Measurements from ENCODE around the gene SPEM3. TPM values are rescaled to one million over a fixed set of nuclear protein-coding genes. Genes with fewer than 3 reads are reported as not detected.

SPEM3 gene
- total RNA-seq, 1 donor from 2014 or later = not detected

- H3K27me3 Mint-ChIP-seq (ENCODE audit: unreplicated experiment) = no peaks in the 10 kb centered on the region
- DNase-seq (ENCODE audit: extremely low spot score, unreplicated experiment) = no peak
- no peak for TF ChIP-seq CTCF (IDR thresholded peaks at IDR 0.05)
- H3K4me1 Mint-ChIP-seq (ENCODE audit: unreplicated experiment) = peaks cover 19% of the 10 kb centered on the region
- peaks cover 30% of the 10 kb centered on the region for H3K36me3 Mint-ChIP-seq (ENCODE audit: unreplicated experiment)
- H3K4me3 Mint-ChIP-seq (ENCODE audit: unreplicated experiment) = no peak overlapping the region
- H3K27ac Mint-ChIP-seq (ENCODE audit: unreplicated experiment) = no peak overlapping the region
- H3K9me3 Mint-ChIP-seq (ENCODE audit: unreplicated experiment) = no peaks in the 10 kb centered on the region
Observed at GRCh38 chr17:7410634-7411426, 17.8 kb upstream of the SPEM3 start.

GRCh38 chr17:7411427-7411750 lies 17.3 kb upstream of the SPEM3 start:
- H3K27me3 Mint-ChIP-seq (ENCODE audit: unreplicated experiment) = no peaks in the 10 kb centered on the region
- no peaks in the 10 kb centered on the region for H3K9me3 Mint-ChIP-seq (ENCODE audit: unreplicated experiment)
- no peak for DNase-seq (ENCODE audit: extremely low spot score, unreplicated experiment)
- H3K4me1 Mint-ChIP-seq (ENCODE audit: unreplicated experiment) = peaks cover 14% of the 10 kb centered on the region
- H3K27ac Mint-ChIP-seq (ENCODE audit: unreplicated experiment) = no peak overlapping the region
- TF ChIP-seq CTCF (IDR thresholded peaks at IDR 0.05) = no peak
- H3K36me3 Mint-ChIP-seq (ENCODE audit: unreplicated experiment) = peaks cover 32% of the 10 kb centered on the region
- H3K4me3 Mint-ChIP-seq (ENCODE audit: unreplicated experiment) = no peak overlapping the region

- Mint-ChIP-seq H3K4me3 (ENCODE audit: unreplicated experiment) (no peak overlapping the region), H3K9me3 (ENCODE audit: unreplicated experiment) (no peaks in the 10 kb centered on the region), H3K27ac (ENCODE audit: unreplicated experiment) (no peak overlapping the region), H3K4me1 (ENCODE audit: unreplicated experiment) (peaks cover 7% of the 10 kb centered on the region), H3K36me3 (ENCODE audit: unreplicated experiment) (peaks cover 36% of the 10 kb centered on the region), H3K27me3 (ENCODE audit: unreplicated experiment) (no peaks in the 10 kb centered on the region)
- no peak for DNase-seq (ENCODE audit: extremely low spot score, unreplicated experiment)
- TF ChIP-seq CTCF (IDR thresholded peaks at IDR 0.05) = no peak
Observed at GRCh38 chr17:7413346-7413985, 15.2 kb upstream of the SPEM3 start.

GRCh38 chr17:7414837-7415236 lies 13.8 kb upstream of the SPEM3 start:
- no peak for TF ChIP-seq CTCF (IDR thresholded peaks at IDR 0.05)
- Mint-ChIP-seq H3K27me3 (ENCODE audit: unreplicated experiment) (no peaks in the 10 kb centered on the region), H3K27ac (ENCODE audit: unreplicated experiment) (no peak overlapping the region), H3K36me3 (ENCODE audit: unreplicated experiment) (peaks cover 27% of the 10 kb centered on the region), H3K9me3 (ENCODE audit: unreplicated experiment) (no peaks in the 10 kb centered on the region), H3K4me3 (ENCODE audit: unreplicated experiment) (no peak overlapping the region), H3K4me1 (ENCODE audit: unreplicated experiment) (peaks cover 7% of the 10 kb centered on the region)
- no peak for DNase-seq (ENCODE audit: extremely low spot score, unreplicated experiment)

GRCh38 chr17:7415784-7416183 lies 12.9 kb upstream of the SPEM3 start:
- no peaks in the 10 kb centered on the region for H3K9me3 Mint-ChIP-seq (ENCODE audit: unreplicated experiment)
- DNase-seq (ENCODE audit: extremely low spot score, unreplicated experiment) = no peak
- no peaks in the 10 kb centered on the region for H3K27me3 Mint-ChIP-seq (ENCODE audit: unreplicated experiment)
- no peak for TF ChIP-seq CTCF (IDR thresholded peaks at IDR 0.05)
- no peak overlapping the region for H3K27ac Mint-ChIP-seq (ENCODE audit: unreplicated experiment)
- H3K4me3 Mint-ChIP-seq (ENCODE audit: unreplicated experiment) = no peak overlapping the region
- peaks cover 19% of the 10 kb centered on the region for H3K36me3 Mint-ChIP-seq (ENCODE audit: unreplicated experiment)
- peaks cover 7% of the 10 kb centered on the region for H3K4me1 Mint-ChIP-seq (ENCODE audit: unreplicated experiment)
